GM21381 (cell line): ENCODE data around the gene IGLON5.

Source experiments
- ATAC-seq: cut with Tn5 transposase; IDR thresholded peaks from one replicate; pipeline ENCODE4 v1.9.1; 2021; ENCODE audit warnings: mild to moderate bottlenecking, moderate library complexity; ENCODE audit not compliant: unreplicated experiment

IGLON5 gene

GRCh38 chr19:51311351-51312257, at the start of gene IGLON5:
TSS of gene IGLON5 (plus strand) at chr19:51311644. CDS start at chr19:51311848, 204 bp downstream.
- no peak for ATAC-seq

GRCh38 chr19:51263808-51264207, 47.6 kb upstream of the IGLON5 start:
- no peak for ATAC-seq

DNA sequence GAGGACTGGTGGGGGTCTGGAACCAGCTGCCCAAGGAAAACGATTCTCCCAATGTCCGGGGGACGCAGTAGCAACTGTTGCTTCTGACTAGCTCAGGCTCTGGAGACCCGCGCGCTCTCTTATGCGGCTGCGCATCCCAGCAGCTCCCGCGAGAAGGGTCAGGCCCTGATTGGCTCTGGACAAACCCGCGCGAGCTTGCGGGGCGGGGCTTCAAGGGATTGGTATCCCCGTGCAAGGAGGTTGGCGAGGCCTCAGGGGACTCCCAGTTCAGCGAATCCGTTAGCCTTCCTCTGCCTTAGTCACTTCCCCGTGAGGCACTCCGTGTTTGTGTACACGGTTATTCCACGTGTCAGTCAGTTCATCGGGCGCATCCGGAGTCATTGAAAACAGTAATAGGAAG, 40.4 kb upstream of the IGLON5 start:
- ATAC-seq, result no peak

- ATAC-seq, result no peak
These were observed 39.1 kb upstream of the IGLON5 start for GRCh38 chr19:51272183-51272810.

GRCh38 chr19:51274049-51274770, 37.2 kb upstream of the IGLON5 start:
- no peak for ATAC-seq

DNA sequence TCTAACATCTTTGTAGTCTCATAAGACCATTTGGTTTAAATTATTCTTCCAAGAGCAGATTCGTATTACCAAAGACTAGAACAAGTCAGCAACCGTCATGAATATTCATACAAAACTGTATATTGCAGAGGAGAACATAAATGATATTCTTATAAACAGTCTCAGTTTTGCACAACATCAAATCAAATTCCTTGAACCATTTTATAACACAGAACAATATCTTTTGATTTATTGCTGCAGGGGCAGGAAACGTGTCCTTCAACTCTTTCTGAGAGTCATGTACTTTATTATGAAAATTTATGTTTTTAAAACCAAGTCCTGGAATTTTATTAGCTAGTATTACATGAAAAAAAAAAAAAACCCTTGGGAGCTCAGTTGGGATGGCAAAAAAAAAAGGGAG, 34.3 kb upstream of the IGLON5 start:
- ATAC-seq, result no peak

DNA sequence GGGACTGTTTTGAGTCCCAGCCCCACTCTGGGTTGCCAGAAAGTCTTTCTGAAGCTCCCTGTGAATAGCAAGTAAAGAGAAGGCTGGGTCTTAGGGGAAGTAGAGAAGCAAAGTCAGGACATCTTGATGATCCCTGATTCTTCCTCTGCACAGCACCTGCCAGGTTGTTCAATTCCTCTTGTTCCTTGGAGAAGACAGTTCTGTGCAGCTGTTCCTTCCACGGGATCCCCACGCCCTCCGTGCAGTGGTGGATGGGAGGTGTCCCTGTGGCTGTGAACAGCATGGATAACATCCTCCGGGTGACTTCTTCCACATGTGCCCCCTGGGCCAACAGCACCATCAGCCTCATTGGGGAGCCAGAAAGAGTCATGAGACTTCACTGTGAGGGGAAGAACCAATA, 29.1 kb upstream of the IGLON5 start:
- ATAC-seq, result no peak

DNA sequence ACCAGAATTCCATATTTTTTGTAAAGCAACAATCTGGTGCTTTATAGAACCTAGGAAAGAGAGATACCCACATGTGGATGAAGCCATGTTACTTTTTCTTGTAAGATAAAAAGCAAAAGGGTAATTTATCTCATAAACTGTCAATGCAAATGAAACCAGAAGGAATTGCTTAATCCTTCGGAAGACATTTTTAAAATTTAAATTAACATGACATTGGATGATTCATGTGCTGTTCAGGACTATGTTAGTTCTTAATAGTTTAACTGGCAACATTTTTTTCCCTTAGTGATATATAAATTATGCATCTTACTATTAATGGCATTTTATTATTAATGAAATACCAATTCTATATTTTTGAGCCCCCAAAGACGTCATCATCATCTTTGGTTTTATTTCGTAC, 25.8 kb upstream of the IGLON5 start:
- ATAC-seq, result no peak

DNA sequence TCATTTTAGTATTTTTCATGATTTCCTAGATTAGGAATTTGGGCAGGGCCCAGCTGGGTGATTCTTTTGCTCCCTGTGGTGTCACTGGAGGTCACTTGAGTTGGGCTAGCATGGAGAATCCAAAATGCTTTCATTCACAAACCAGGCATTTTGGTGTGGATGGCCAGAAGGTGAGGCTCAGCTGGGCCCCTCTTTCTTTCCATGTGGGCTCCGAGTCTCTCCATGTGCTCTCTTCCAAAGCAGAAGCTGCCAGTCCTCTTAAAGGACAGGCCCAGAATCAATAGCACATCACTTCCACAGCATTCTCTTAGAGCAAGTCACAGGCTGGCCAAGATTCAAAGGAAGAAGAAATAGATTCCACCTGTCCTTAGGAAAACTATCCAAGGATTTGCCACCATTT, 21.8 kb upstream of the IGLON5 start:
- ATAC-seq, result no peak

GRCh38 chr19:51292971-51293370, 18.5 kb upstream of the IGLON5 start:
- ATAC-seq, result no peak

GRCh38 chr19:51293571-51294210, 17.8 kb upstream of the IGLON5 start:
- ATAC-seq, result no peak

- no peak for ATAC-seq
These were observed 17.1 kb upstream of the IGLON5 start for GRCh38 chr19:51294211-51294976.

GRCh38 chr19:51294977-51295375, 16.5 kb upstream of the IGLON5 start:
- ATAC-seq, result no peak

- no peak for ATAC-seq
These were observed 15.9 kb upstream of the IGLON5 start for GRCh38 chr19:51295382-51296126.

DNA sequence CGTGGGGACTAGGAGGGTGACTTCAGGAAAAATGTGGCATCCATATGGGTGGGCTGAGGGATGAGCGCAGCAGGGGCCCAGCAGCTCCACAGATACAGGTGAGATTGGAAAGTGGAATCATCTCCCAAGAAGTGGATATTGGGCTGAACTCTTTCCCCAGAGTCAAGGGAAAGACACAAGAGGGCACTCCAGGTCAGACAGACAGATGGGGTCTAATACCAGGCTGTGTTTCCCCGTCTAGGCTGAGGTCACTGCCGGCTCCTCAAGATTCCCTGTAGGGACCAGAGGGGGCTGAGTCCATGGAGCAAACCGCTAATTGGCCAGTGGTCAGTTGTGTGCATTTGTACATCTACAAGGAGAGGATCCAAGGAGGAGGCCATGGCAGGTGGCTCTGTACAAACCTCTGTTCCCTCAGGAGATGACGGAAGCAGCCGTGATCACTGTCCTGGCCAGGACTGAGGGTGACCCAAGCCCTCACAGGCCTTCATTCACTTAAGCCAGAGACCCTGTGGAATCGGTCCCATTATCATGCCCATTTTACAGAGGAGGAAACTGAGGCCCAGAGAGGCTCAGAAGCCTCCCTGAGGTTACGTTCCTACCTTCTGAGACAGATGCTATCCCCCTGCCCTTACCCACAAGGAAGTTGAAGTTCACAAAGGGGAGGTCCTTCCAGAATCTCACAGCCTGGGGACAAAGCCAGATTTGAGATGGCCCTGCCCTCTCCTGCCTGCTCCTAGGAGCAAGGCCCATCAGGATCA, 14.9 kb upstream of the IGLON5 start:
- no peak for ATAC-seq

DNA sequence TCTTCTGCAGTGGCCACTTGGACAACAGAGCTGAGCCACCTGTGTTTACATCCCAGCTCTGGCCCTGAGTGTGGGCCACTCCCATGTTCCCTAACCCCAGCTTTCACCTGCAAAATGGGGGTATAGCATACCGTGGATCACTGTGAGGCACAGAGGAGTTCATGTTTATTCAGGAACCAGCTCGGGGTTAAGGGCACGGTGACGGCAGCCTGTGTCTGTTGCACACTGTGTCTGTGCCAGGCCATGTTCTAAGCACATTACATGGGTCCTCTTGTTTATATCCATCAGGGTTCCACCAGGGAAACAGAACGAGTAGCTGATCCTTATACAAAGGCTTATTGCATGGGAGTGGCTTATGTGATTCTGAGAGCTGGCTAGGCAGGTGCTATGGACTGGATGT, 14.0 kb upstream of the IGLON5 start:
- ATAC-seq, result no peak

DNA sequence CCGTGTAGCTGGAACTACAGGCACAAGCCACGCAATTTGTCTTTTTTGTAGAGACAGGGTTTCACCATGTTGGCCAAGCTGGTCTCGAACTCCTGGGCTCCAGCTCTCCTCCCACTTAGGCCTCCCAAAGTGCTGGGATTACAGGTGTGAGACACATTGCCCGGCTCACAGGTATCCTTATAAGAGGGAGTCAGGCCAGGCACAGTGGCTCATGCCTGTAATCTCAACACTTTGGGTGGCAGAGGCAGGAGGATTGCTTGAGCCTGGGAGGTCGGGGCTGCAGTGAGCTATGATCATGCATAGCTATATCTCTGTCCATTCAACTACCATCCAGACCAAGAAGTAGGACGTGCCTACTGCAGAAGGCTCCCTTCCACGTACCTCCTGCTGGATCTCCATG, 10.2 kb upstream of the IGLON5 start:
- ATAC-seq, result no peak

- no peak for ATAC-seq
These were observed 6.0 kb upstream of the IGLON5 start for GRCh38 chr19:51305479-51305878.

DNA sequence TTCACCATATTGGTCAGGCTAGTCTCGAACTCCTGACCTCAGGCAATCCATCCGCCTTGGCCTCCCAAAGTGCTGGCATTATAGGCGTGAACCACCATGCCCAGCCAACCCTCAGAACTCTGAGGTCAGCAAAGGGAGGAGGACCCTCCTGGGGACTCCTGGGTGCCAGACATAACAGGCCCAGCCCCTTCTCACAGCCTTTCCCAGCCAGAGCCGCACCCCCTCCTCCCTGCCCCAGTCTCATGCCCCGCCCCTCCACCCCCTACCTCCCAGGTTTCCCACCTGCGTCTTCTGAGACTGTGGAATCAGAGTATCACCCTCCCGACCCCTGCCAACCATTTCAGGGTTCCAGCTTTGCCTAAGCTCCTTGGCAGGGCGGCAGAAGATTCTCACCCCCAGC, 5.2 kb downstream of the IGLON5 start:
- no peak for ATAC-seq
